ENCODE measurements around the gene SDF4. TPM values are rescaled to one million over a fixed set of nuclear protein-coding genes. Genes with fewer than 3 reads are reported as not detected.
A peak's percentile ranks its signal among the peaks of the same experiment; 100 is the strongest.

Gene SDF4
- total and polyA plus RNA-seq, 2 of the 8 experiments (the other 6 are each of a cell fraction or from before 2014, with no cell fraction given) = 45.5 to 75.6 TPM

DNA sequence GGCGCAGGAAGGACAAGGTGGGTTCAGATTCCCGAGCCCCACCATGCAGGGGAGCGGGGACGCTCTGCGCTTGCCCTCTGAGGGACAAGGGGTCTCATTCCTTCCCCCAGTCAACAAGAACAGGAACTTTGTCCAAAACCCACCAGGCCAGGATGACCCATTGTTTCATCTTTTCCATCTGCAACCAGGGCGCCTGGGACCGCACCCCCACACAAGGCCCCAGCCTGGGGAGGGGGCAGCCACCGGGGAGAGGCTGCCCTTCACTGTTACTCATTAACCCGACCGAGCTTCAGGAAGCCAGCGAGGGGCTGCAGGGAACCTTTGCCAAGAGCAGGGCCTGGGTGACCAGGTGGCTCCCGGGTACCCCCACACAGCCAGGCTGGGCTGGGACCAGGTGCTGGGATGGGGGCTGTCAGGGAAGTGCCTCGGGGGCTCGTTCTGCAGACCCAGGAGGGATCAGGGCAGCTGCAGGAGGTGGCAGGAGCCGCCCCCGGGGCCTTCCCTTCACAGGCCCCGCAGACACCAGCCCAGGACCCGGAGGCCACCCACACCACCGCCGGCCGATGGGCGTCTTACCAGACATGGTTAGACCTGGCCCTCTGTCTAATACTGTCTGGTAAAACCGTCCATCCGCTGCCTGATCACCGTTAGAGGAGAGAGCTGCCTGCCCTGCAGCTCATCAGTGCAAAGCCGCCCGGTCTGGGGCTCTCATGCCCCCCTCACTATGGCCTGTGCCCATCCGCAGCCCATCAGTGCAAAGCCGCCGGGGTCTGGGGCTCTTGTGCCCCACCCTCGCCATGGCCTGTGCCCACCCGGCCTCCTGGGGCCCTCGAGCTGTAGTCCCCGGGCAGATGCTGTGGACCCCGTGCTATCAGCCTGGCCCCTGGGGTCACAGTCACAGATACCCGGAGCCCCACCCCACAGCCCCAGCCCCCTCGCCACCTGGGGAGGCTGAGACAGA, 63.1 kb downstream of the SDF4 start:
- Histone ChIP-seq H3K4me3 (ENCODE audit: extremely low read depth in 1 of 4, insufficient read depth in 2 of 4, low read depth in 3 of 4, low read length in 4 of 4) (no peak overlapping the region), H4K20me1 (replicated peaks in 1 of 2; ENCODE audit: control insufficient read depth in 1 of 2, insufficient read depth in 2 of 2, low read length in 2 of 2) (no peaks in the 10 kb centered on the region), H3K23me2 (ENCODE audit: low read depth, low read length) (no peaks in the 10 kb centered on the region), H2AFZ (ENCODE audit: low read length) (no peak overlapping the region), H2BK5ac (ENCODE audit: low read depth, low read length) (no peak overlapping the region), H3K36me3 (ENCODE audit: control insufficient read depth in 2 of 4, insufficient read depth in 4 of 4, low read length in 3 of 4) (no peaks in the 10 kb centered on the region), H3K14ac (ENCODE audit: insufficient read length) (no peak overlapping the region), H3K23ac (ENCODE audit: insufficient read length) (no peak overlapping the region), H2BK15ac (ENCODE audit: low read length) (no peak overlapping the region), H3K56ac (replicated peaks; ENCODE audit: insufficient read length, low read depth, low read length) (no peak overlapping the region), H3K18ac (ENCODE audit: extremely low read depth, low read length) (no peak overlapping the region), H2BK120ac (replicated peaks; ENCODE audit: low read depth, low read length) (no peak overlapping the region), H2BK12ac (ENCODE audit: low read depth, low read length) (no peak overlapping the region), H3K9me3 (ENCODE audit: insufficient read depth in 2 of 2, low read depth in 1 of 2, low read length in 1 of 2) (no peaks in the 10 kb centered on the region), H3K79me1 (ENCODE audit: low read depth, low read length) (no peaks in the 10 kb centered on the region; the same call in 1 of the 2 replicates), H3K27me3 (replicated peaks in 1 of 4; ENCODE audit: control insufficient read depth in 3 of 4, extremely low read depth in 1 of 4, insufficient read depth in 3 of 4, low read length in 3 of 4) (0 out of 7 replicates have a peak, but pooled peaks cover 0 to 2% (median 0%) of the 10 kb centered on the region in 4 experiments), H3K27ac (ENCODE audit: low read depth, low read length) (no peak overlapping the region), H3K4me1 (replicated peaks in 1 of 4; ENCODE audit: control insufficient read depth in 3 of 4, insufficient read depth in 4 of 4, low read length in 3 of 4) (peaks cover 0 to 33% (median 16%) of the 10 kb centered on the region in 4 experiments; a peak in 6 of 7 replicates), H3K4me2 (ENCODE audit: insufficient read depth in 1 of 2, low read depth in 2 of 2, low read length in 2 of 2) (no peak overlapping the region), H4K8ac (ENCODE audit: extremely low read depth, insufficient read depth, low read length) (no peak overlapping the region; the same call in 1 of the 2 replicates), H2AK5ac (ENCODE audit: low read depth, low read length) (no peak overlapping the region), H4K5ac (ENCODE audit: insufficient read length, low read depth, low read length) (no peak overlapping the region), H4K91ac (replicated peaks; ENCODE audit: insufficient read length, low read length) (no peak overlapping the region), H2BK20ac (ENCODE audit: low read length) (no peak overlapping the region), H3K9ac (replicated peaks in 1 of 4; ENCODE audit: extremely low read depth in 1 of 4, low read depth in 3 of 4, low read length in 3 of 4) (no peak overlapping the region), H3K79me2 (ENCODE audit: control insufficient read depth in 1 of 2, insufficient read depth in 2 of 2, low read length in 2 of 2) (no peaks in the 10 kb centered on the region; a peak in 2 of 4 replicates), H3K4ac (replicated peaks; ENCODE audit: insufficient read length, low read depth, low read length) (no peak overlapping the region)
- DNase-seq (ENCODE audit: low read depth in 1 of 2, low spot score in 2 of 2) (peak in 1 of 2 experiments; percentile 46), FAIRE-seq (no peak)
- WGBS, 2 experiments (ENCODE audit: extremely low coverage in 1 of 2, insufficient coverage in 1 of 2, insufficient read length in 1 of 2, insufficient replicate concordance in 2 of 2, low coverage in 1 of 2, low lambda C conversion rate in 2 of 2, missing lambda C conversion rate in 1 of 2) = 94% methylated on average over 17 of the region's 37 CpGs; no CpG with 5 or more reads in 1 of the 2 experiments
- CTCF ChIA-PET (ENCODE audit: partially characterized antibody) = interaction anchor here (1.1 to 1.8 kb wide), 3 partner anchors 46 to 106 kb away, joined by 3 to 7 read pairs (median 4); no protein-coding TSS in a partner anchor
- POLR2A ChIA-PET (ENCODE audit: partially characterized antibody) = interaction anchor here (1.0 to 1.2 kb wide), 2 partner anchors 17 to 74 kb away, joined by 3 read pairs; no protein-coding TSS in a partner anchor
- TF ChIP-seq SUZ12 (IDR thresholded peaks at IDR 0.05; ENCODE audit: low read length) (no peak), GABPA (IDR thresholded peaks at IDR 0.05; ENCODE audit: borderline replicate concordance, insufficient read depth, low read length) (0 out of 2 replicates have a peak, but pooled peaks have one; percentile 3)

All from H1 (cell line).